Naive thymus-derived CD4-positive, alpha-beta T cell (primary cell): ENCODE measurements around the gene PCARE. TPM values are rescaled to one million over a fixed set of nuclear protein-coding genes. Genes with fewer than 3 reads are reported as not detected.
"Not testable (repeated sequence)": the region's sequence is repeated elsewhere in the genome, so short reads cannot be mapped to it uniquely, and the experiment has no call there.

Experiments
- ATAC-seq: fragments of 150-1000 bp; cut with Tn5 transposase; 2 replicates; pipeline ENCODE4 v1.10.0; 2021; ENCODE audit warnings: mild to moderate bottlenecking, moderate library complexity
- CTCF ChIA-PET: fragments of 350-600 bp; sonication (Branson Sonifier 250); formaldehyde crosslinking; loops from one replicate; lab custom pipeline; 2021; ENCODE audit warnings: antibody characterized with exemption; lab: Charles Lee
- POLR2A ChIA-PET: fragments of 350-600 bp; sonication (Branson Sonifier 250); formaldehyde crosslinking; loops from one replicate; lab custom pipeline; 2021; ENCODE audit warnings: antibody characterized with exemption, inconsistent platforms; lab: Charles Lee
- DNase-seq, 9 donors: peaks; one replicate each; pipeline versions ENCODE4 v3.0.0 to v3.0.0-alpha.2; 2020 to 2022; ENCODE audit warnings: mixed read lengths in 1 of 9
- H3K27ac ChIP-seq: one replicate; pipeline ENCODE4 v1.7.0; 2013; ENCODE audit warnings: mild to moderate bottlenecking, low read depth, low read length, moderate library complexity
- H3K27me3 ChIP-seq, 2 donors: one replicate each; pipeline ENCODE4 v1.7.0; 2013; ENCODE audit warnings: low read length in 2 of 2, mild to moderate bottlenecking in 2 of 2, moderate library complexity in 2 of 2; ENCODE audit not compliant: control insufficient read depth in 2 of 2, insufficient read depth in 2 of 2
- H3K36me3 ChIP-seq, 3 experiments: 1 replicate in 2 of 3; 2 replicates in 1 of 3; pipeline ENCODE4 v1.7.0; 2013; ENCODE audit warnings: low read length in 3 of 3, mild to moderate bottlenecking in 3 of 3, moderate library complexity in 1 of 3; ENCODE audit not compliant: insufficient read depth in 3 of 3, control insufficient read depth in 2 of 3
- H3K4me1 ChIP-seq, 2 donors: one replicate each; pipeline ENCODE4 v1.7.0; 2013; ENCODE audit warnings: low read length in 2 of 2, mild to moderate bottlenecking in 2 of 2, moderate library complexity in 1 of 2; ENCODE audit not compliant: control insufficient read depth in 2 of 2, insufficient read depth in 2 of 2
- H3K4me3 ChIP-seq: 2 replicates; pipeline ENCODE4 v1.7.0; 2013; ENCODE audit warnings: mild to moderate bottlenecking, low read length
- H3K9me3 ChIP-seq, 3 experiments: 1 replicate in 2 of 3; 2 replicates in 1 of 3; pipeline ENCODE4 v1.7.0; 2013; ENCODE audit warnings: low read length in 3 of 3; ENCODE audit not compliant: control insufficient read depth in 2 of 3
- H3K27ac Mint-ChIP-seq, 9 donors: one replicate each; pipeline ENCODE4 v1.8.0; 2020 to 2022; ENCODE audit warnings: mixed read lengths in 9 of 9, mild to moderate bottlenecking in 8 of 9, moderate library complexity in 5 of 9, inconsistent platforms in 2 of 9
- H3K27me3 Mint-ChIP-seq, 5 donors: one replicate each; pipeline ENCODE4 v1.8.0; 2021 to 2022; ENCODE audit warnings: mixed read lengths in 5 of 5, mild to moderate bottlenecking in 1 of 5
- H3K36me3 Mint-ChIP-seq, 5 donors: one replicate each; pipeline ENCODE4 v1.8.0; 2020 to 2022; ENCODE audit warnings: mixed read lengths in 5 of 5, mild to moderate bottlenecking in 3 of 5, inconsistent platforms in 1 of 5
- H3K4me1 Mint-ChIP-seq, 7 donors: one replicate each; pipeline ENCODE4 v1.8.0; 2020 to 2022; ENCODE audit warnings: mixed read lengths in 7 of 7, mild to moderate bottlenecking in 3 of 7, inconsistent platforms in 1 of 7
- H3K4me3 Mint-ChIP-seq, 10 donors: one replicate each; pipeline ENCODE4 v1.8.0; 2020 to 2022; ENCODE audit warnings: mild to moderate bottlenecking in 10 of 10, mixed read lengths in 10 of 10, moderate library complexity in 6 of 10, inconsistent platforms in 2 of 10
- H3K9me3 Mint-ChIP-seq, 11 donors: one replicate each; pipeline ENCODE4 v1.8.0; 2020 to 2022; ENCODE audit warnings: mixed read lengths in 11 of 11, mild to moderate bottlenecking in 4 of 11, inconsistent platforms in 1 of 11, moderate library complexity in 1 of 11
- intact Hi-C, 2 donors: fragments of 100-400 bp; cut with micrococcal nuclease; formaldehyde crosslinking; loops; one replicate each; pipeline ENCODE4 v1.15.1; 2023
- polyA plus RNA-seq, 2 donors: library from polyadenylated mRNA; unstranded; fragments of 300-500 nt; fragmentation: Illumina TruSeq; gene quantifications; one replicate each; pipeline ENCODE4 v1.2.3, GENCODE V29; 2021
- total RNA-seq, 6 experiments: library from RNA in 5 of 6; stranded (reverse) in 5 of 6; gene quantifications; 1 replicate in 5 of 6; 2 replicates in 1 of 6; pipeline ENCODE4 v1.2.3 and lab custom pipeline; 2021 to 2026

The PCARE gene
- total and polyA plus RNA-seq, 7 experiments from 2014 or later, result not detected

DNA sequence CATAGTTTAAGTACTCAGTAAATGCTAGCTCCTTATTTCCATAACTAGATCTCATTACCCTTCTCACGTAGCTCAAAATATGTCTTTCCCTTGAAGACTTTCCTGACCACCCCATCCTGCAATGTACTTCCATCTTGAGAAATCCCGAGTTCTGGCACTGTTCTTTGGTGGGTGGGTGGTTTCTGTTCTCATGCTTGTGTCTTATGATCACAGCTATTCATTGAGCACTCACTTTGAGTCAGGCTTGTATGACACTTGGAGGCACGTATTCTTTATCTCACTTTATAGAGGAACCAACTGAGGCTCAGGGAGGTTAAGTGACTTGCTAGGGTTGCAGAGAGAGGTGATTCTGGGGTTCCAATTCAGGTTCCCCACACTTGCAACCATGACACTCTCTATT is 31.9 kb upstream of the PCARE start:
- Histone ChIP-seq H3K27me3 (peaks cover 0 to 2% of the 10 kb centered on the region in 2 donors), H3K36me3 (no peaks in the 10 kb centered on the region), H3K9me3 (no peaks in the 10 kb centered on the region), H3K27ac (no peak overlapping the region), H3K4me3 (no peak overlapping the region), H3K4me1 (no peaks in the 10 kb centered on the region)
- H3K36me3 Mint-ChIP-seq, result peaks cover 0 to 1% (median 0%) of the 10 kb centered on the region in 5 donors
- H3K4me1 Mint-ChIP-seq, result peaks cover 0 to 10% (median 3%) of the 10 kb centered on the region in 7 donors
- H3K4me3 Mint-ChIP-seq, result no peak overlapping the region
- H3K27ac Mint-ChIP-seq, result no peak overlapping the region
- POLR2A ChIA-PET, result interaction anchor here (1.5 kb wide), 1 partner anchor 10 kb away, joined by 4 read pairs; no protein-coding TSS in a partner anchor
- peaks cover 0 to 5% (median 0%) of the 10 kb centered on the region in 5 donors for H3K27me3 Mint-ChIP-seq
- CTCF ChIA-PET, result no interaction called here
- intact Hi-C loops, result no loop called here
- DNase-seq, result no peak
- ATAC-seq, result no peak
- peaks cover 0 to 2% (median 0%) of the 10 kb centered on the region in 11 donors for H3K9me3 Mint-ChIP-seq

DNA sequence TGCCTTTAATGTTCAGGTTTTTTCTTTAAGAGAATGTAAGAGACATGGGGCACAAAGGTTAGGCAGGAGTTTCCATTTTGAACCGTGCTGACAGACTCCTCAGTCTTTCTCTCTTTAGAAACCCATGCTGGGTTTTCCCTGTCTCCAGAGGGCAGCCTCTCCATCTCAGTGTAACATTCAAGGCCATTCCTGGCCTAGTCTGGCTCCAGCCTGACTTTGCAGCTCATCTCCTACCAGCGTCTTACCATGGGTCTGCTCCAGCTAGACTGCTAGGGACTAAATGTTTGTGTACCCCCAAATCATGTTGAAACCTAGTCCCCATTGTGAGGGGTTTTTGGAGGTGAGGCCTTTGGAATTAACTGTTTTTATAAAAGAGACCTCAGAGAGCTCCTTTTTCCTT is 31.1 kb upstream of the PCARE start:
- H3K27ac ChIP-seq, result no peak overlapping the region
- Mint-ChIP-seq H3K4me3 (no peak overlapping the region), H3K36me3 (peaks cover 0 to under 1% (median 0%) of the 10 kb centered on the region in 5 donors), H3K27me3 (peaks cover 0 to 8% (median 0%) of the 10 kb centered on the region in 5 donors), H3K27ac (no peak overlapping the region), H3K9me3 (peaks cover 0 to 1% (median 0%) of the 10 kb centered on the region in 11 donors), H3K4me1 (peaks cover 0 to 10% (median 3%) of the 10 kb centered on the region in 7 donors)
- H3K36me3 ChIP-seq, result no peaks in the 10 kb centered on the region
- intact Hi-C loops, result no loop called here
- DNase-seq (no peak), ATAC-seq (no peak)
- POLR2A ChIA-PET, result interaction anchor here (1.5 kb wide), 1 partner anchor 11 kb away, joined by 4 read pairs; no protein-coding TSS in a partner anchor
- no peaks in the 10 kb centered on the region for H3K9me3 ChIP-seq
- H3K27me3 ChIP-seq, result peaks cover 0 to 2% of the 10 kb centered on the region in 2 donors
- no peak overlapping the region for H3K4me3 ChIP-seq
- CTCF ChIA-PET, result no interaction called here
- no peaks in the 10 kb centered on the region for H3K4me1 ChIP-seq

DNA sequence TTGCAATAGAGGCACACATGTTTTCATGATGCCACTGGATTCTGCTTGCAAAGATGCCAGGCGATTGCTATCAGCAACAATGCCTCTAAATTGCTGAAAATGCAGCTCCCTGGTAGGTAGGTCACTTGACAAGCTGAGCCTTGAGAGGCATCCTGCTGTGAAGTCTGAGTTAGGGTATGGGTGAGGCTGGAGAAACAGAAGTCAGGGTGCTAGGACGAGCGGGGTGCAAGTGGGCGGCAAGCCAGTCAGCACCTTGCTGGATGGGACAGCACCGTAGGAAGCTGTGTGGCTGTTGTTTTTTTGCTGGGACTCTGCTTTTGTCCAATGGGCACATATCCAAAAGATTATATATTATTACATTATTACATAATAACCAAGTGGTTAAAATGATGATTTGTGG is 30.4 kb upstream of the PCARE start:
- no peak overlapping the region for H3K27ac Mint-ChIP-seq

DNA sequence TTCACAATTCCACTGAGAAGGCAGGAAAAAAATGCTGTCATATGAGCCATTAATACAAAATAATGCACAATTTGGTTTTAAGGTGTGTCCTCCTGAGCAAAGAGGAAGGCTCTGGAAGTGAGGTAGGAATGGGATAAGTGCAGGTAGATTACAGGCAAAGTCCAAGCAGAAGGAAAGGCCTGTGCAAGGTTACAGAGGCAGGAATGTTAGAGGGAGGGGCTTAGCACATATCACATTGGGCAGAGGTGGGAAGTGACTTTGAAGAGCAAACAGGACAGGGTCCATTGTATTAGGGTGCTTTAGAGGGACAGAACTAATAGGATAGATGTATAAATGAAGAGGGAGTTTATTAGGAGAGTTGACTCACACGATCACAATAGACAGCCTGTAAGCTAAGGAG is 26.2 kb upstream of the PCARE start:
- intact Hi-C loops, result no loop called here
- ChIA-PET CTCF (no interaction called here), POLR2A (no interaction called here)
- no peak overlapping the region for H3K27ac Mint-ChIP-seq
- H3K4me1 Mint-ChIP-seq, result peaks cover 0 to 10% (median 3%) of the 10 kb centered on the region in 7 donors
- ATAC-seq (no peak), DNase-seq (no peak)
- H3K9me3 Mint-ChIP-seq, result no peaks in the 10 kb centered on the region
- peaks cover 0 to 13% (median 0%) of the 10 kb centered on the region in 5 donors for H3K27me3 Mint-ChIP-seq
- no peaks in the 10 kb centered on the region for H3K36me3 Mint-ChIP-seq
- H3K4me3 Mint-ChIP-seq, result no peak overlapping the region
- Histone ChIP-seq H3K4me1 (no peaks in the 10 kb centered on the region), H3K4me3 (no peak overlapping the region), H3K9me3 (no peaks in the 10 kb centered on the region), H3K36me3 (no peaks in the 10 kb centered on the region), H3K27me3 (no peaks in the 10 kb centered on the region), H3K27ac (no peak overlapping the region)

More for the DNA sequence above, 30.4 kb upstream of the PCARE start:
- Histone ChIP-seq H3K4me1 (no peaks in the 10 kb centered on the region), H3K27me3 (peaks cover 0 to 2% of the 10 kb centered on the region in 2 donors), H3K27ac (no peak overlapping the region), H3K9me3 (no peaks in the 10 kb centered on the region), H3K4me3 (no peak overlapping the region), H3K36me3 (no peaks in the 10 kb centered on the region)
- Mint-ChIP-seq H3K27me3 (peaks cover 0 to 9% (median 0%) of the 10 kb centered on the region in 5 donors), H3K36me3 (no peaks in the 10 kb centered on the region), H3K4me3 (no peak overlapping the region), H3K9me3 (no peaks in the 10 kb centered on the region), H3K4me1 (peaks cover 0 to 10% (median 3%) of the 10 kb centered on the region in 7 donors)
- intact Hi-C loops, result no loop called here
- ChIA-PET CTCF (interaction anchor here (0.7 kb wide), 1 partner anchor 17 kb away, joined by 3 read pairs; no protein-coding TSS in a partner anchor), POLR2A (no interaction called here)
- DNase-seq (no peak), ATAC-seq (no peak)

DNA sequence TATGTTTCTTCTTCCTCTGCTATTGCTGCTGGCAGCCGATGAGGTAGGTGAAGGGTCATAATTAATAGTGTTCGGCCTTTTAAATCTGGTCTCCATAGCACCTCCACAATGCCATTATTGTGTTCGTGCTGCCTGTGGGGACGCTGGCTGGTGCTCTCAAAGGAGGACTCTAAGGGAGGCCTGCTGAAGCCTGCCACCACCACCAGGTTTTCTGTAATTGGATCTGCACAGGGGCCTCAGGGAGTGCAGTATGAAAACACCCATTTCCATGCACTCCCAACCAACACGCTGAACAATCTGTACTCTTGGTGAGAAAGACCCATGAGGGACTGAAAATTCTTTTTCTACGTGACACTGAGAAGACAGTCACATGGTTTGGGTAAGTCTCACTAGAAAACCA is 23.2 kb upstream of the PCARE start:
- intact Hi-C loops, result no loop called here
- no peak for DNase-seq
- H3K4me1 Mint-ChIP-seq, result peaks cover 0 to 6% (median 1%) of the 10 kb centered on the region in 7 donors

DNA sequence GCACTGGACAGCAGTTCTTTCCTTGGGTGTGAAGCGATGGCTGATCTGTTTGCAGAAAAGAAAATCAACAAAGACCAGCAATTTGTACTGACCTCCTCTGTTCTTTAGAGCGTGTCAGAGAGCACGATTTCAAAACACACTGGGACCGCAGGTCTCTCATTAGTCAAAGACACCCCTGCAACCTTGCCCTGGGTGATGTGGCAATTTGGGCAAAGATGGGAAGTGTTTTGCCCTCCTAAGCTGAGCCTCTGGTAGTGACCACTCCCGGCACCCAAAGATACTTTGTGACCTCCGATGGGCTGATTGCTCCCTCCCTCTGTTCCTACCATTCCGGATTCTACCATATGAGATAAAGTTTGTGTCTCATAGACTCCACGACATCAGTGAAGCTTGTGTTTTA is 22.6 kb upstream of the PCARE start:
- Mint-ChIP-seq H3K4me1 (peaks cover 0 to under 1% (median 0%) of the 10 kb centered on the region in 7 donors), H3K36me3 (no peaks in the 10 kb centered on the region), H3K4me3 (no peak overlapping the region), H3K27ac (no peak overlapping the region), H3K9me3 (peaks cover 0 to 3% (median 0%) of the 10 kb centered on the region in 11 donors), H3K27me3 (peaks cover 0 to 13% (median under 1%) of the 10 kb centered on the region in 5 donors)
- ATAC-seq, result no peak
- ChIA-PET POLR2A (no interaction called here), CTCF (no interaction called here)
- Histone ChIP-seq H3K36me3 (no peaks in the 10 kb centered on the region), H3K4me1 (no peaks in the 10 kb centered on the region), H3K27me3 (no peaks in the 10 kb centered on the region), H3K4me3 (no peak overlapping the region), H3K9me3 (no peaks in the 10 kb centered on the region), H3K27ac (no peak overlapping the region)
- DNase-seq, result no peak
- intact Hi-C loops, result no loop called here

More for the DNA sequence above, 23.2 kb upstream of the PCARE start:
- ChIA-PET CTCF (no interaction called here), POLR2A (no interaction called here)
- no peak overlapping the region for H3K27ac ChIP-seq
- ATAC-seq, result no peak
- Mint-ChIP-seq H3K36me3 (no peaks in the 10 kb centered on the region), H3K27ac (no peak overlapping the region), H3K9me3 (peaks cover 0 to 3% (median 0%) of the 10 kb centered on the region in 11 donors), H3K27me3 (peaks cover 0 to 13% (median 0%) of the 10 kb centered on the region in 5 donors), H3K4me3 (no peak overlapping the region)
- no peaks in the 10 kb centered on the region for H3K27me3 ChIP-seq
- H3K4me3 ChIP-seq, result no peak overlapping the region
- no peaks in the 10 kb centered on the region for H3K36me3 ChIP-seq
- no peaks in the 10 kb centered on the region for H3K9me3 ChIP-seq
- H3K4me1 ChIP-seq, result no peaks in the 10 kb centered on the region

DNA sequence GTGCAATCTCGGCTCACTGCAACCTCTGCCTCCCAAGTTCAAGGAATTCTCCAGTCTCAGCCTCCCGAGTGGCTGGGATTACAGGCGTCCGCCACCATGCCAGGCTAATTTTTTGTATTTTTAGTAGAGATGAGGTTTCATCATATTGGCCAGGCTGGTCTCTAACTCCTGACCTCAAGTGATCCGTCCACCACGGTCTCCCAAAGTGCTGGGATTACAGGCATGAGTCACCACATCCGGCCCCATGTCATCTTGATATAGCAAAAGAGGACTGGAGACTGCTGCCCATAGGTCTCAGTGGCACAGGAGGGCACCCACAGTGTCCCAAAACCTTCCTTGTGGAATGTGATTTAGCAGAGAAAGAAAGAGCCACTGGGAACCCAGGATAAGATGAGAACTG is 16.0 kb upstream of the PCARE start:
- CTCF ChIA-PET, result not testable (repeated sequence)

More for the DNA sequence above, 16.0 kb upstream of the PCARE start:
- H3K27me3 Mint-ChIP-seq, result peaks cover 2 to 36% (median 12%) of the 10 kb centered on the region in 5 donors
- DNase-seq, H3K27ac Mint-ChIP-seq, H3K36me3 Mint-ChIP-seq, H3K4me3 Mint-ChIP-seq, H3K4me1 ChIP-seq, H3K9me3 ChIP-seq, H3K27me3 ChIP-seq, POLR2A ChIA-PET, intact Hi-C loops, H3K27ac ChIP-seq, H3K36me3 ChIP-seq, ATAC-seq, H3K4me1 Mint-ChIP-seq, H3K4me3 ChIP-seq, H3K9me3 Mint-ChIP-seq: not testable (repeated sequence)
